Measurements from ENCODE around the gene VEPH1. TPM values are rescaled to one million over a fixed set of nuclear protein-coding genes. Genes with fewer than 3 reads are reported as not detected.

The VEPH1 gene
- total RNA-seq, 1 donor from 2014 or later = 139 TPM

DNA sequence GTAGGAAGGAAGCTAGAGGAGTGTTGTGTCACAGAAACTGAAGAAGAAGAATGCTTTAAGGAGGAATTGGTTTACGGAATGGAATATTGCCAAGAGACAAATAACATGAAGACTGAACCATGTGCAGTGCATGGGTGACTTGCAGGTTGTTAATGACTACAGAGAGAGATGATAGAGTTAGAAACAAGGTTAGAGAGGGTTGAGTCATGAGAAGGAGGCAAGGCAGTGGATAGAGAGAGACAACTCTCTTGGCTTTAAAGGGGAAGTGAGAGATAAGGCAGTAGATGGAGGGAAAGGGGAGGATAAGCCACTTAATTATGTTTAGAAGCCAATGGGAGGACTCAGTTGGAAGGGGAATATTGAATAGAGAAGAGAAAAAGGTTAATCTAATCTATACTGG, 224.0 kb downstream of the VEPH1 start:
- intact Hi-C loops (cut with DNase I) = no loop called here
- H3K9me3 ChIP-seq = no peaks in the 10 kb centered on the region
- no peak for ATAC-seq

DNA sequence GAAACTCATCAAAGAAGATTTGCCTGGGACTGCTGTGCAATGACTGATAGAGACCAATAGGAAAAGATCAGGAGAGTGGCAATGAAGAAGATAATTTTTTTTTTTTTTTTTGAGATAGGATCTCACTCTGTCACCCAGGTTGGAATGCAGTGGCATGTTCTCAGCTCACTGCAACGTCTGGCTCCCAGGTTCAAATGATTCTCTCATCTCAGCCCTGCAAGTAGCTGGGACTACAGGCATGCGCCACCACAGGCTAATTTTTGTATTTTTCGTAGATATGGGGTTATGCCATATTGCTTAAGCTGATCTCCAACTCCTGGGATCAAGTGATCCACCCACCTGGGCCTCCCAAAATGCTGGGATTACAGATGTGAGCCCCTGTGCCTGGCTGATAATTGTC, 226.4 kb downstream of the VEPH1 start:
- no peaks in the 10 kb centered on the region for H3K4me1 ChIP-seq
- DNase-seq = no peak
- no peaks in the 10 kb centered on the region for H3K27me3 ChIP-seq
- no peak for ATAC-seq
- H3K36me3 ChIP-seq = no peaks in the 10 kb centered on the region
- TF ChIP-seq, protein P1, sequence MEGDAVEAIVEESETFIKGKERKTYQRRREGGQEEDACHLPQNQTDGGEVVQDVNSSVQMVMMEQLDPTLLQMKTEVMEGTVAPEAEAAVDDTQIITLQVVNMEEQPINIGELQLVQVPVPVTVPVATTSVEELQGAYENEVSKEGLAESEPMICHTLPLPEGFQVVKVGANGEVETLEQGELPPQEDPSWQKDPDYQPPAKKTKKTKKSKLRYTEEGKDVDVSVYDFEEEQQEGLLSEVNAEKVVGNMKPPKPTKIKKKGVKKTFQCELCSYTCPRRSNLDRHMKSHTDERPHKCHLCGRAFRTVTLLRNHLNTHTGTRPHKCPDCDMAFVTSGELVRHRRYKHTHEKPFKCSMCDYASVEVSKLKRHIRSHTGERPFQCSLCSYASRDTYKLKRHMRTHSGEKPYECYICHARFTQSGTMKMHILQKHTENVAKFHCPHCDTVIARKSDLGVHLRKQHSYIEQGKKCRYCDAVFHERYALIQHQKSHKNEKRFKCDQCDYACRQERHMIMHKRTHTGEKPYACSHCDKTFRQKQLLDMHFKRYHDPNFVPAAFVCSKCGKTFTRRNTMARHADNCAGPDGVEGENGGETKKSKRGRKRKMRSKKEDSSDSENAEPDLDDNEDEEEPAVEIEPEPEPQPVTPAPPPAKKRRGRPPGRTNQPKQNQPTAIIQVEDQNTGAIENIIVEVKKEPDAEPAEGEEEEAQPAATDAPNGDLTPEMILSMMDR (IDR thresholded peaks at IDR 0.05) = no peak
- no peaks in the 10 kb centered on the region for H3K9me3 ChIP-seq
- no peak overlapping the region for H3K27ac ChIP-seq
- H3K4me3 ChIP-seq = no peak overlapping the region
- intact Hi-C loops (cut with DNase I) = no loop called here

More for the DNA sequence above, 224.0 kb downstream of the VEPH1 start:
- TF ChIP-seq, protein P1 (IDR thresholded peaks at IDR 0.05) = no peak
- no peaks in the 10 kb centered on the region for H3K36me3 ChIP-seq
- no peak for DNase-seq
- H3K27me3 ChIP-seq = no peaks in the 10 kb centered on the region
- no peak overlapping the region for H3K27ac ChIP-seq
- H3K4me1 ChIP-seq = peaks cover 8% of the 10 kb centered on the region
- H3K4me3 ChIP-seq = no peak overlapping the region

DNA sequence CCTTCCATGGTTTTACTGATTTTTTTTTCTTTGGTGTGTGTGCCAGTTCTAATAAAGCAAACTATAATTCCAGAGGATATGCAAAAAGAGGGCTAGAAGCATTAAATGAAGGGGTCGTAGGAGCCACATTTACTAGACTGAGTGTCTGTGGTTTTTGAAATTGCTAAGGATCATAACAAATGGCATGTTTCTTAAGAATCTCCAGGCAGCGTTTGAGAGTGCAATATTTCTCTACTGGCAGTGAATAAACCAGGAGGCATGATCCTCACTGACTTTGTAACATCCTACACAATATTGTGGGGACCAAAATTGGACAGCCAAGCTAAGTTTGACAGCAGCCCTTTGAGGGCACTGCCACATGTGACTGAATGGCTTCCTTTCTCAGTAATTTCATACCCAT, 227.4 kb downstream of the VEPH1 start:
- H3K4me1 ChIP-seq = no peaks in the 10 kb centered on the region
- no peak overlapping the region for H3K4me3 ChIP-seq
- DNase-seq (no peak), ATAC-seq (no peak)
- no peak overlapping the region for H3K27ac ChIP-seq
- TF ChIP-seq, protein P1 (IDR thresholded peaks at IDR 0.05) = no peak
- H3K36me3 ChIP-seq = no peaks in the 10 kb centered on the region
- H3K9me3 ChIP-seq = no peaks in the 10 kb centered on the region
- no peaks in the 10 kb centered on the region for H3K27me3 ChIP-seq
- intact Hi-C loops (cut with DNase I) = no loop called here

DNA sequence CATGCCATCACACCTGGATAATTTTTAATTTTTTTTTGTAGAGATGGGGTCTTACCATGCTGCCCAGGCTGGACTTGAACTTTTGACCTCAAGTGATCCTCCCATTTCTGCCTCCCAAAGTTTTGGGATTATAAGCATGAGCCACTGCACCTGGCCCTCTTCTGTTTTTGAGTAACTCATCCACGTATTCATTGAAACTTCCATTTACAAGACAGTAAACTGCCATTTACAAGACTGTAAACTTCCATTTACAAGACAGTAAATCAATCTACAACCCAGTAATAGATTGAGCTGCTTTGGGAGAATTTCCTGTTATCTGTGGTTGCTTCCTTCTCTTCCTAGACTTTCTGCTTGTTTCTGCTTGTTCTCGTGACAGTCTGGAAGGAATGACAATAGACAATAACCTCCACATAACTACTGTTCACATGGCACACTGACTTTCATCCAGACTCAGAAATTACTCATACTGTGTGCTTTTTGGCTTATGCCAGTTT, 228.5 kb downstream of the VEPH1 start:
- no peak overlapping the region for H3K4me3 ChIP-seq
- no peaks in the 10 kb centered on the region for H3K27me3 ChIP-seq
- no peak overlapping the region for H3K27ac ChIP-seq
- ATAC-seq (no peak), DNase-seq (no peak)
- H3K36me3 ChIP-seq = no peaks in the 10 kb centered on the region
- no peaks in the 10 kb centered on the region for H3K9me3 ChIP-seq
- TF ChIP-seq, protein P1 (IDR thresholded peaks at IDR 0.05) = no peak
- H3K4me1 ChIP-seq = no peaks in the 10 kb centered on the region
- intact Hi-C loops (cut with DNase I) = no loop called here

DNA sequence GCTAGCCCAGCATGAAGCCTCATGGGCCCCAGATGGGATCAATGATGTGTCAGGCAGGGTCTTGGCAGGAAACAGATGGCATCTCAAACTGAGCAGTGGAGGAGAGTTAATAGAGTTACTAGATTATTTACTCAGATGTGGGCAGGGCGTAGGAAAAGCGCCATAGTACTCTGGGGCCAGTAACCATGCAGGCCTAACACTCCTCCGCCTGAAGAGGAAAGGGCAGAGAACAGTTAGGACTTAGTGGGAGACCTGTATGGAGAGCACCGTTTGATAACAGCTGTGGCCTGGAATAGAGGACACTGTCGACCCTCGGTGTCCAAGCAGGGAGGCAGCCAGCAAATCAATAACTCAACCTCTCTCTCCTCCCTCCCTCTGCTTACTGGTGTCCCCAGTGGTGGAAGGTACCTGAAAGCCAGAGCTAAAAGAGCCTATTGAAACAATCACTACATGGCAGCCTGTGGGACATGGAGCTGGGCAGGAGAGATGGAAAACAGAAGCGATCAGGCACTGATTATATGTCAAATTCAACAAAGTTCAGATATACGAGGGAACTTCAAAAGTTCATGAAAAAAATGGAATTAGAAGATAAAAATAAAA, 231.8 kb downstream of the VEPH1 start:
- TF ChIP-seq, protein P1 (IDR thresholded peaks at IDR 0.05) = no peak
- no peaks in the 10 kb centered on the region for H3K36me3 ChIP-seq
- no peaks in the 10 kb centered on the region for H3K27me3 ChIP-seq
- H3K27ac ChIP-seq = no peak overlapping the region
- DNase-seq (no peak), ATAC-seq (no peak)
- no peaks in the 10 kb centered on the region for H3K9me3 ChIP-seq
- intact Hi-C loops (cut with DNase I) = no loop called here
- H3K4me1 ChIP-seq = no peaks in the 10 kb centered on the region
- H3K4me3 ChIP-seq = no peak overlapping the region

DNA sequence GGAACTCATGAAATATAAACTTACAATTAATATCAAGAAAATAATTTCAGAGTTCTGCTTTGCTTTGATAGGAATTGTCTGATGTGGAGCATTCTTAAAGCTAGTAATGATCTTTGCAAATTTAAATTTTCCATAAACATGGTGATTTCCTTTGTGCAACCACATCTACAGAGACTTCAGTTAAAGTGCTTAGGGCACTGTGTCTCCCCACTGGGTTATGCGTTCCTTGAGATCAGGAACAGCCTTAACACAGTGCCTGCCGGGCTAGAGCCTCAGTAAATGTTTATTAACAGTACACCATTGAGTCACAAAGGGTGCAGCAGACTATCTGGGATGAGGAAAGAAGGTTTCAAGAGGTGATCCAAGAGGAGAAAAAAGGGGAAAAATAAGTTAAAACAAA, 235.2 kb downstream of the VEPH1 start:
- H3K36me3 ChIP-seq = no peaks in the 10 kb centered on the region
- H3K9me3 ChIP-seq = no peaks in the 10 kb centered on the region
- H3K27ac ChIP-seq = no peak overlapping the region
- TF ChIP-seq, protein P1 (IDR thresholded peaks at IDR 0.05) = no peak
- intact Hi-C loops (cut with DNase I) = no loop called here
- no peaks in the 10 kb centered on the region for H3K27me3 ChIP-seq
- DNase-seq (no peak), ATAC-seq (no peak)
- H3K4me3 ChIP-seq = no peak overlapping the region
- no peaks in the 10 kb centered on the region for H3K4me1 ChIP-seq
